ENCODE measurements around the gene SIN3A. TPM values are rescaled to one million over a fixed set of nuclear protein-coding genes. Genes with fewer than 3 reads are reported as not detected.
A peak's percentile ranks its signal among the peaks of the same experiment; 100 is the strongest.

SIN3A gene
- total and polyA plus RNA-seq, 9 of the 15 experiments (the other 6 are each of a cell fraction or from before 2014, with no cell fraction given) = 11.1 to 70.3 (median 25.3) TPM

DNA sequence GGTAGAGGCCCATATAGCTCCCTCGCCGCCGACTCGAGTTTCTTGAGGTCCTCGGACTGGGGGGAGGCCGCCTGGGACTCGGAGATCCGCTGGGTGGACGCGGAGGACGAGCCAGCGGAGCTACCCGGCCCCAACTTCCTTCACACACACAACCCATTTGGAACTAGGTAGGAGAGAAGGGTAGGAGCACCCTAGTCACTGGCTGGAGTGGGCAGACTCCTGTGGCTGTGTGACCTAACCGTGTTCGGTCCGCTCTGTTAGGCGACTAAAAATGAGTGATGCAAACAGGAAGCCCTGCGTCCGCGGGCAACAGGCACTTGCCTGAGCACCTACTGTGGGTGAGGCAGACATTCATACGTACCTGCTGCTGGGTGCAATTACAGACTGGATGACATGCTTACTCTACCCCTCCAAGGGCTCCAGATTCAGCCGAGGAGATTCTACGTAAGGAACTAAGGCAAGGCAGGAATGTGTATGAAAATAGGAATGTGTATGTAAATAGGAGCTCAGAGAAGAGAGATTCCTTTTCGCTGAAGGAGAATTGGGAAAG lies 4.6 kb upstream of the SIN3A start (continued):
- TF ChIP-seq, protein P1, sequence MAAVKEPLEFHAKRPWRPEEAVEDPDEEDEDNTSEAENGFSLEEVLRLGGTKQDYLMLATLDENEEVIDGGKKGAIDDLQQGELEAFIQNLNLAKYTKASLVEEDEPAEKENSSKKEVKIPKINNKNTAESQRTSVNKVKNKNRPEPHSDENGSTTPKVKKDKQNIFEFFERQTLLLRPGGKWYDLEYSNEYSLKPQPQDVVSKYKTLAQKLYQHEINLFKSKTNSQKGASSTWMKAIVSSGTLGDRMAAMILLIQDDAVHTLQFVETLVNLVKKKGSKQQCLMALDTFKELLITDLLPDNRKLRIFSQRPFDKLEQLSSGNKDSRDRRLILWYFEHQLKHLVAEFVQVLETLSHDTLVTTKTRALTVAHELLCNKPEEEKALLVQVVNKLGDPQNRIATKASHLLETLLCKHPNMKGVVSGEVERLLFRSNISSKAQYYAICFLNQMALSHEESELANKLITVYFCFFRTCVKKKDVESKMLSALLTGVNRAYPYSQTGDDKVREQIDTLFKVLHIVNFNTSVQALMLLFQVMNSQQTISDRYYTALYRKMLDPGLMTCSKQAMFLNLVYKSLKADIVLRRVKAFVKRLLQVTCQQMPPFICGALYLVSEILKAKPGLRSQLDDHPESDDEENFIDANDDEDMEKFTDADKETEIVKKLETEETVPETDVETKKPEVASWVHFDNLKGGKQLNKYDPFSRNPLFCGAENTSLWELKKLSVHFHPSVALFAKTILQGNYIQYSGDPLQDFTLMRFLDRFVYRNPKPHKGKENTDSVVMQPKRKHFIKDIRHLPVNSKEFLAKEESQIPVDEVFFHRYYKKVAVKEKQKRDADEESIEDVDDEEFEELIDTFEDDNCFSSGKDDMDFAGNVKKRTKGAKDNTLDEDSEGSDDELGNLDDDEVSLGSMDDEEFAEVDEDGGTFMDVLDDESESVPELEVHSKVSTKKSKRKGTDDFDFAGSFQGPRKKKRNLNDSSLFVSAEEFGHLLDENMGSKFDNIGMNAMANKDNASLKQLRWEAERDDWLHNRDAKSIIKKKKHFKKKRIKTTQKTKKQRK (IDR thresholded peaks at IDR 0.05; ENCODE audit: borderline replicate concordance, low read depth, low read length) = no peak
- TF ChIP-seq SMAD1 (IDR thresholded peaks at IDR 0.05; ENCODE audit: low read depth, low read length, partially characterized antibody) (no peak), TCF7L2 (IDR thresholded peaks at IDR 0.05; ENCODE audit: low read depth, low read length) (no peak), ZNF212 (CRISPR knock-in tag; IDR thresholded peaks at IDR 0.05) (no peak), LCOR (CRISPR knock-in tag; IDR thresholded peaks at IDR 0.05) (no peak), PRMT5 (CRISPR knock-in tag; IDR thresholded peaks at IDR 0.05) (no peak), ZNF41 (CRISPR knock-in tag; conservative IDR thresholded peaks at IDR 0.05) (no peak), RBM15 (IDR thresholded peaks at IDR 0.05; ENCODE audit: insufficient read depth, low read length) (no peak), CREM (IDR thresholded peaks at IDR 0.05; ENCODE audit: low read depth) (peak; percentile 1; the same call in 1 of the 2 replicates), KDM5B (IDR thresholded peaks at IDR 0.05; ENCODE audit: insufficient replicate concordance, low read depth, low read length) (peak; percentile 51), E2F3 (CRISPR knock-in tag; IDR thresholded peaks at IDR 0.05) (no peak), ZZZ3 (IDR thresholded peaks at IDR 0.05) (no peak), NFRKB (IDR thresholded peaks at IDR 0.05; ENCODE audit: low read depth) (0 out of 2 replicates have a peak, but pooled peaks have one; percentile 24), CBX5 (IDR thresholded peaks at IDR 0.05; ENCODE audit: borderline replicate concordance, low read depth) (no peak), SREBF1 (IDR thresholded peaks at IDR 0.05; ENCODE audit: borderline replicate concordance, low read depth, low read length) (no peak), ZNF12 (CRISPR knock-in tag; IDR thresholded peaks at IDR 0.05) (no peak), GATAD2A (IDR thresholded peaks at IDR 0.05) (0 out of 2 replicates have a peak, but pooled peaks have one; percentile 25), FOXA1 (IDR thresholded peaks at IDR 0.05; ENCODE audit: borderline replicate concordance) (no peak), CXXC5 (CRISPR knock-in tag; IDR thresholded peaks at IDR 0.05) (peak; percentile 50; the same call in 1 of the 2 replicates), ZNF707 (CRISPR knock-in tag; conservative IDR thresholded peaks at IDR 0.05) (no peak), SIRT6 (IDR thresholded peaks at IDR 0.05; ENCODE audit: low read depth, low read length) (no peak), NR1H2 (CRISPR knock-in tag; IDR thresholded peaks at IDR 0.05) (no peak), ZNF561 (CRISPR knock-in tag; conservative IDR thresholded peaks at IDR 0.05) (no peak)
- TF ChIP-seq, protein P2, sequence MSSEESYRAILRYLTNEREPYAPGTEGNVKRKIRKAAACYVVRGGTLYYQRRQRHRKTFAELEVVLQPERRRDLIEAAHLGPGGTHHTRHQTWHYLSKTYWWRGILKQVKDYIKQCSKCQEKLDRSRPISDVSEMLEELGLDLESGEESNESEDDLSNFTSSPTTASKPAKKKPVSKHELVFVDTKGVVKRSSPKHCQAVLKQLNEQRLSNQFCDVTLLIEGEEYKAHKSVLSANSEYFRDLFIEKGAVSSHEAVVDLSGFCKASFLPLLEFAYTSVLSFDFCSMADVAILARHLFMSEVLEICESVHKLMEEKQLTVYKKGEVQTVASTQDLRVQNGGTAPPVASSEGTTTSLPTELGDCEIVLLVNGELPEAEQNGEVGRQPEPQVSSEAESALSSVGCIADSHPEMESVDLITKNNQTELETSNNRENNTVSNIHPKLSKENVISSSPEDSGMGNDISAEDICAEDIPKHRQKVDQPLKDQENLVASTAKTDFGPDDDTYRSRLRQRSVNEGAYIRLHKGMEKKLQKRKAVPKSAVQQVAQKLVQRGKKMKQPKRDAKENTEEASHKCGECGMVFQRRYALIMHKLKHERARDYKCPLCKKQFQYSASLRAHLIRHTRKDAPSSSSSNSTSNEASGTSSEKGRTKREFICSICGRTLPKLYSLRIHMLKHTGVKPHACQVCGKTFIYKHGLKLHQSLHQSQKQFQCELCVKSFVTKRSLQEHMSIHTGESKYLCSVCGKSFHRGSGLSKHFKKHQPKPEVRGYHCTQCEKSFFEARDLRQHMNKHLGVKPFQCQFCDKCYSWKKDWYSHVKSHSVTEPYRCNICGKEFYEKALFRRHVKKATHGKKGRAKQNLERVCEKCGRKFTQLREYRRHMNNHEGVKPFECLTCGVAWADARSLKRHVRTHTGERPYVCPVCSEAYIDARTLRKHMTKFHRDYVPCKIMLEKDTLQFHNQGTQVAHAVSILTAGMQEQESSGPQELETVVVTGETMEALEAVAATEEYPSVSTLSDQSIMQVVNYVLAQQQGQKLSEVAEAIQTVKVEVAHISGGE (CRISPR knock-in tag; IDR thresholded peaks at IDR 0.05) = peak in 1 of 3 experiments; percentile 72; a peak in 2 of 6 replicates

Measured in K562 (cell line).